ENCODE results near the gene RABL2B.

DNA sequence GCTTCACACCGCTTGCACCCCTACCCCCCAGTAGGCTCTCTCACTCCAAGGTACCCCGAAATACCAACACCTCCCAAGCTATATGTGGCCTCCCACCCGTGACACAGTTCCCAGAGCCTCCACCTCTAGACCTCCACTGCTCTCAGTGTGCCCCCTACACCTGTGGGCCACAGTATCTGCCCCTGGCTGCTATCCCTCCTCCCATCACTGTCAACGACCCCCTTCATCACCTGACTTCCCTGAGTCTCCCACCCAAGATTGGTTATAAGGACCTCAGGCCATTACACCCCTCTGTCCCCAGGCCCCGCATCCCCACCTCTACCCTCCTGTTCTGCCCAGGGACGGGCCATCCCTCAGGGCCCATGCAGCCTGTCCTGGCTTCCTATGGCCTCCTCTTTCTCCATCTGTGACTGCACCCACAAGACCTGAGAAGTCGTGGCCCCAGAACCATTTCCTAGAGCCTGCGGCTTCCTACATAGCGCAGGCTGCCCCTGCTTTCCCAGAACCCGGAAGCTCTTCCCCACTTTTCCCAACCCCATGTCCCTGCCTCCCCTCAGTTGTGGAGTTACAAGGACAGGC lies 44.7 kb downstream of the RABL2B start:
- no peak for TF ChIP-seq POLR2A (IDR thresholded peaks at IDR 0.05; ENCODE audit: extremely low read depth, insufficient read length)
- TF ChIP-seq, protein P1, sequence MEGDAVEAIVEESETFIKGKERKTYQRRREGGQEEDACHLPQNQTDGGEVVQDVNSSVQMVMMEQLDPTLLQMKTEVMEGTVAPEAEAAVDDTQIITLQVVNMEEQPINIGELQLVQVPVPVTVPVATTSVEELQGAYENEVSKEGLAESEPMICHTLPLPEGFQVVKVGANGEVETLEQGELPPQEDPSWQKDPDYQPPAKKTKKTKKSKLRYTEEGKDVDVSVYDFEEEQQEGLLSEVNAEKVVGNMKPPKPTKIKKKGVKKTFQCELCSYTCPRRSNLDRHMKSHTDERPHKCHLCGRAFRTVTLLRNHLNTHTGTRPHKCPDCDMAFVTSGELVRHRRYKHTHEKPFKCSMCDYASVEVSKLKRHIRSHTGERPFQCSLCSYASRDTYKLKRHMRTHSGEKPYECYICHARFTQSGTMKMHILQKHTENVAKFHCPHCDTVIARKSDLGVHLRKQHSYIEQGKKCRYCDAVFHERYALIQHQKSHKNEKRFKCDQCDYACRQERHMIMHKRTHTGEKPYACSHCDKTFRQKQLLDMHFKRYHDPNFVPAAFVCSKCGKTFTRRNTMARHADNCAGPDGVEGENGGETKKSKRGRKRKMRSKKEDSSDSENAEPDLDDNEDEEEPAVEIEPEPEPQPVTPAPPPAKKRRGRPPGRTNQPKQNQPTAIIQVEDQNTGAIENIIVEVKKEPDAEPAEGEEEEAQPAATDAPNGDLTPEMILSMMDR (IDR thresholded peaks at IDR 0.05; ENCODE audit: low read depth, low read length) = no peak
